Measurements from ENCODE around the gene TEX50.

DNA sequence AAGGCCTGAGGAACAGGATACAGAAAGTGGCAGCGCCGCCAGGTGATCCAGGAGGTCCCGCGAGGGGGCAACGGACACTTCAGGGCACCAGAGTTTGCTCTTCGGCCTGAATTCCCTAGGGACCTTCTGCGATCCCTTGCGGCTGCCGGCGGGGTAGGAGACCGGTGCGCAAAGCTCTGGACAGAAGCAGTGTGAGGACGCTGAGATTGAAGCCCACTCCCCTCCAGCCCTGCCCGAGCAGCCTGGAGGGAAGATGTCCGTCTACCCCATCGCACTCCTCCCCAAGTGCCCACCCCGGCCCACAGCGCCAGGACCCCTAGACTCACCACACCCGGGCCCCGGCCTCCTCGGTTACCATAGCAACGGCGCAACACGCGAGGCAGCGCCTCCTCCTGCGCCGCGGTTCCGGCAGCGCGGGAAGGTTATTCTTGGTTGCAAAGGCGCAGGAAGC is 34.4 kb downstream of the TEX50 start, which contains the start of gene ANKRD45:
- TF ChIP-seq CTCF (conservative IDR thresholded peaks at IDR 0.05; ENCODE audit: low read depth, low read length) (no peak), EZH2 (IDR thresholded peaks at IDR 0.05; ENCODE audit: low read length, unreplicated experiment) (no peak)
